ENCODE data around the gene OTUD6A. TPM values are rescaled to one million over a fixed set of nuclear protein-coding genes. Genes with fewer than 3 reads are reported as not detected.

OTUD6A gene
- total RNA-seq, 4 donors from 2014 or later = not detected

DNA sequence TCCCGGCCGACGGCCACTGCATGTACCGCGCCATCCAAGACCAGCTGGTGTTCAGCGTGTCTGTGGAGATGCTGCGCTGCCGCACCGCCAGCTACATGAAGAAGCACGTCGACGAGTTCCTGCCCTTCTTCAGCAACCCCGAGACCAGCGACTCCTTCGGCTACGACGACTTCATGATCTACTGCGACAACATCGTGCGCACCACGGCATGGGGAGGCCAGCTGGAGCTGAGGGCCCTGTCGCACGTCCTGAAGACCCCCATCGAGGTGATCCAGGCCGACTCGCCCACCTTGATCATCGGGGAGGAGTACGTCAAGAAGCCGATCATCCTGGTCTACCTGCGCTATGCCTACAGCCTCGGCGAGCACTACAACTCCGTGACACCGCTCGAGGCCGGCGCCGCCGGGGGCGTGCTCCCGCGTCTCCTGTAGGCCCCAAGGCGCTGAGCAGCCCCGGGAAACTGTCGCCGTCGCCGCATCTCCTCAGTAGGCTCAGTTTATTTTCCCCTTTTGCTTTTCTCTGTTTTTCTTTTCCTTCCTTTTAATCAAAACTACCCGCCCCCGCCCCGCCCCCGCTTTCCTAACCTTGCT is 799 bp downstream of the OTUD6A start:
- in situ Hi-C loops (cut with MboI; ENCODE audit: low sequenced_read_pairs in 4 of 4) (no loop called here), intact Hi-C loops (cut with DNase I; ENCODE audit: low total_unique reads) (no loop called here)
- no peaks in the 10 kb centered on the region for H3K27me3 ChIP-seq
- no peak overlapping the region for H3K27ac ChIP-seq
- DNase-seq = no peak
- no peaks in the 10 kb centered on the region for H3K9me3 ChIP-seq
- H3K36me3 ChIP-seq = no peaks in the 10 kb centered on the region
- no peaks in the 10 kb centered on the region for H3K4me1 ChIP-seq
- no peak for TF ChIP-seq POLR2A (IDR thresholded peaks at IDR 0.05)
- TF ChIP-seq, protein P1, sequence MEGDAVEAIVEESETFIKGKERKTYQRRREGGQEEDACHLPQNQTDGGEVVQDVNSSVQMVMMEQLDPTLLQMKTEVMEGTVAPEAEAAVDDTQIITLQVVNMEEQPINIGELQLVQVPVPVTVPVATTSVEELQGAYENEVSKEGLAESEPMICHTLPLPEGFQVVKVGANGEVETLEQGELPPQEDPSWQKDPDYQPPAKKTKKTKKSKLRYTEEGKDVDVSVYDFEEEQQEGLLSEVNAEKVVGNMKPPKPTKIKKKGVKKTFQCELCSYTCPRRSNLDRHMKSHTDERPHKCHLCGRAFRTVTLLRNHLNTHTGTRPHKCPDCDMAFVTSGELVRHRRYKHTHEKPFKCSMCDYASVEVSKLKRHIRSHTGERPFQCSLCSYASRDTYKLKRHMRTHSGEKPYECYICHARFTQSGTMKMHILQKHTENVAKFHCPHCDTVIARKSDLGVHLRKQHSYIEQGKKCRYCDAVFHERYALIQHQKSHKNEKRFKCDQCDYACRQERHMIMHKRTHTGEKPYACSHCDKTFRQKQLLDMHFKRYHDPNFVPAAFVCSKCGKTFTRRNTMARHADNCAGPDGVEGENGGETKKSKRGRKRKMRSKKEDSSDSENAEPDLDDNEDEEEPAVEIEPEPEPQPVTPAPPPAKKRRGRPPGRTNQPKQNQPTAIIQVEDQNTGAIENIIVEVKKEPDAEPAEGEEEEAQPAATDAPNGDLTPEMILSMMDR (IDR thresholded peaks at IDR 0.05 in 4 of 5, conservative IDR thresholded peaks at IDR 0.05 in 1 of 5) = no peak
- ATAC-seq = no peak
- H3K4me3 ChIP-seq = no peak overlapping the region

GRCh38 chrX:70066646-70067045 is 4.4 kb downstream of the OTUD6A start:
- Histone ChIP-seq H3K4me3 (no peak overlapping the region), H3K27ac (no peak overlapping the region), H3K4me1 (no peaks in the 10 kb centered on the region), H3K27me3 (no peaks in the 10 kb centered on the region), H3K36me3 (no peaks in the 10 kb centered on the region), H3K9me3 (no peaks in the 10 kb centered on the region)
- intact Hi-C loops (cut with DNase I; ENCODE audit: low total_unique reads) = no loop called here
- in situ Hi-C loops (cut with MboI; ENCODE audit: low sequenced_read_pairs in 4 of 4) = no loop called here
- ATAC-seq (no peak), DNase-seq (no peak)
- TF ChIP-seq, protein P1 (IDR thresholded peaks at IDR 0.05 in 4 of 5, conservative IDR thresholded peaks at IDR 0.05 in 1 of 5) = no peak
- TF ChIP-seq POLR2A (IDR thresholded peaks at IDR 0.05) = no peak

DNA sequence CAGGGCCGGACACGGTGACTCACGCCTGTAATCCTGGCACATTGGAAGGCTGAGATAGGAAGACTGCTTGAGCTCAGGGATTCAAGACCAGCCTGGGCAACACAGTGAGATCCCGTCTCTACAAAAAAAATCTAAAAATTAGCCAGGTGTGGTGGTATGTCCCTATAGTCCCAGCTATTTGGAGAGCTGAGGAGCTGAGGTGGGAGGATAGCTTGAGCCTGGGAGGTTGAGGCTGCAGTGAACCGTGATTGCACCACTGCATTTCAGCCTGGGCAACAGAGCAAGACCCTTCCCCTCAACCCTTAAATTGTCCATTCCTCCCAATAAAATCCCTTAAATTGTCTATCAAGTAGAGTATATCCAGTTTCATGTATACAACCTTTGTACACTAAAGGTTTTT is 17.0 kb downstream of the OTUD6A start:
- in situ Hi-C loops (cut with MboI; ENCODE audit: low sequenced_read_pairs in 4 of 4) (loop anchor here in 1 of 4 donors (25.0 kb wide), 1 partner anchor 542 kb away; no protein-coding TSS in a partner anchor), intact Hi-C loops (cut with DNase I; ENCODE audit: low total_unique reads) (no loop called here)
- Histone ChIP-seq H3K4me3 (no peak overlapping the region), H3K4me1 (peaks cover 2% of the 10 kb centered on the region in 2 donors), H3K27ac (no peak overlapping the region), H3K36me3 (no peaks in the 10 kb centered on the region), H3K27me3 (no peaks in the 10 kb centered on the region), H3K9me3 (no peaks in the 10 kb centered on the region)
- ATAC-seq = no peak
- TF ChIP-seq POLR2A (IDR thresholded peaks at IDR 0.05) = no peak
- TF ChIP-seq, protein P1 (IDR thresholded peaks at IDR 0.05 in 4 of 5, conservative IDR thresholded peaks at IDR 0.05 in 1 of 5) = no peak
- DNase-seq = no peak

GRCh38 chrX:70079870-70080269 is 17.6 kb downstream of the OTUD6A start:
- Histone ChIP-seq H3K36me3 (no peaks in the 10 kb centered on the region), H3K9me3 (no peaks in the 10 kb centered on the region), H3K4me1 (peaks cover 4 to 8% of the 10 kb centered on the region in 2 donors), H3K27me3 (no peaks in the 10 kb centered on the region), H3K27ac (no peak overlapping the region), H3K4me3 (no peak overlapping the region)
- in situ Hi-C loops (cut with MboI; ENCODE audit: low sequenced_read_pairs in 4 of 4) = loop anchor here in 1 of 4 donors (25.0 kb wide), 1 partner anchor 543 kb away; no protein-coding TSS in a partner anchor
- TF ChIP-seq POLR2A (IDR thresholded peaks at IDR 0.05) = no peak
- TF ChIP-seq, protein P1 (IDR thresholded peaks at IDR 0.05 in 4 of 5, conservative IDR thresholded peaks at IDR 0.05 in 1 of 5) = no peak
- intact Hi-C loops (cut with DNase I; ENCODE audit: low total_unique reads) = no loop called here
- ATAC-seq = no peak
- no peak for DNase-seq

- H3K9me3 ChIP-seq = no peaks in the 10 kb centered on the region
- H3K4me1 ChIP-seq = peaks cover 4 to 8% of the 10 kb centered on the region in 2 donors
- no peak overlapping the region for H3K4me3 ChIP-seq
- in situ Hi-C loops (cut with MboI; ENCODE audit: low sequenced_read_pairs in 4 of 4) (loop anchor here in 1 of 4 donors (25.0 kb wide), 1 partner anchor 545 kb away; no protein-coding TSS in a partner anchor), intact Hi-C loops (cut with DNase I; ENCODE audit: low total_unique reads) (no loop called here)
- ATAC-seq (no peak), DNase-seq (no peak)
- H3K27me3 ChIP-seq = no peaks in the 10 kb centered on the region
- no peak overlapping the region for H3K27ac ChIP-seq
- H3K36me3 ChIP-seq = no peaks in the 10 kb centered on the region
- TF ChIP-seq, protein P1 (IDR thresholded peaks at IDR 0.05 in 4 of 5, conservative IDR thresholded peaks at IDR 0.05 in 1 of 5) = no peak
- TF ChIP-seq POLR2A (IDR thresholded peaks at IDR 0.05) = no peak
Measured at GRCh38 chrX:70082723-70083122, 20.5 kb downstream of the OTUD6A start.

All from gastrocnemius medialis (tissue), 4 donors.